Neural progenitor cell (in vitro differentiated cells): ENCODE measurements around the gene CRTC3. TPM values are rescaled to one million over a fixed set of nuclear protein-coding genes. Genes with fewer than 3 reads are reported as not detected.

Experiments
- DNase-seq: peaks from one replicate; pipeline ENCODE4 v3.0.0-alpha.2; 2016; ENCODE audit warnings: low spot score
- H2AFZ ChIP-seq: fragments of 200-600 bp; sonication (generic); replicated peaks from 2 replicates; pipeline ENCODE4 v1.6.1; 2016; ENCODE audit warnings: antibody characterized with exemption
- H3F3A ChIP-seq: fragments of 200-600 bp; sonication (generic); 2 replicates; pipeline ENCODE4 v1.6.1; 2016; ENCODE audit warnings: antibody characterized with exemption, low read depth
- H3K27ac ChIP-seq: fragments of 200-600 bp; sonication (generic); 2 replicates; pipeline ENCODE4 v1.5.1; 2016; ENCODE audit warnings: mild to moderate bottlenecking
- H3K27me3 ChIP-seq: fragments of 200-600 bp; sonication (generic); 2 replicates; pipeline ENCODE4 v1.6.1; 2016; ENCODE audit warnings: mild to moderate bottlenecking, moderate library complexity
- H3K36me3 ChIP-seq: fragments of 200-600 bp; sonication (generic); 2 replicates; pipeline ENCODE4 v1.5.1; 2016
- H3K4me1 ChIP-seq: fragments of 200-600 bp; sonication (generic); 2 replicates; pipeline ENCODE4 v1.6.1; 2016; ENCODE audit warnings: mixed run types
- H3K4me2 ChIP-seq: fragments of 200-600 bp; sonication (generic); 2 replicates; pipeline ENCODE4 v1.6.1; 2016
- H3K4me3 ChIP-seq: fragments of 200-600 bp; sonication (generic); 2 replicates; pipeline ENCODE4 v1.5.1; 2016
- H3K79me2 ChIP-seq: fragments of 200-600 bp; sonication (generic); 2 replicates; pipeline ENCODE4 v1.6.1; 2016; ENCODE audit warnings: low read depth
- H3K9ac ChIP-seq: fragments of 200-600 bp; sonication (generic); 2 replicates; pipeline ENCODE4 v1.6.1; 2016
- H3K9me3 ChIP-seq: fragments of 200-600 bp; sonication (generic); 2 replicates; pipeline ENCODE4 v1.5.1; 2016; ENCODE audit warnings: low read depth
- H4K20me1 ChIP-seq: fragments of 200-600 bp; sonication (generic); 2 replicates; pipeline ENCODE4 v1.6.1; 2016; ENCODE audit warnings: low read depth
- H3K27ac Mint-ChIP-seq: 3 replicates; pipeline ENCODE4 v1.8.0; 2021; ENCODE audit warnings: mixed read lengths
- H3K27me3 Mint-ChIP-seq: 2 replicates; pipeline ENCODE4 v1.8.0; 2022; ENCODE audit warnings: low read depth, mild to moderate bottlenecking, inconsistent platforms, moderate library complexity, mixed read lengths; ENCODE audit not compliant: insufficient read depth
- H3K36me3 Mint-ChIP-seq: 3 replicates; pipeline ENCODE4 v1.8.0; 2021; ENCODE audit warnings: mixed read lengths
- H3K4me1 Mint-ChIP-seq: 3 replicates; pipeline ENCODE4 v1.8.0; 2021; ENCODE audit warnings: mixed read lengths
- H3K4me3 Mint-ChIP-seq: 3 replicates; pipeline ENCODE4 v1.8.0; 2021; ENCODE audit warnings: mild to moderate bottlenecking, moderate library complexity, mixed read lengths
- H3K9me3 Mint-ChIP-seq: 3 replicates; pipeline ENCODE4 v1.8.0; 2020; ENCODE audit warnings: mixed read lengths
- CTCF ChIP-seq: fragments of 200-600 bp; sonication (generic); IDR thresholded peaks from 2 replicates; pipeline ENCODE4 v1.5.1; 2017; ENCODE audit warnings: antibody characterized with exemption, mild to moderate bottlenecking
- EZH2 ChIP-seq: fragments of 200-600 bp; sonication (generic); IDR thresholded peaks from 2 replicates; pipeline ENCODE4 v1.6.1; 2017; ENCODE audit warnings: antibody characterized with exemption, mild to moderate bottlenecking, moderate library complexity
- EZH2phosphoT487 ChIP-seq: fragments of 200-600 bp; sonication (generic); IDR thresholded peaks from 2 replicates; pipeline ENCODE4 v1.6.1; 2017; ENCODE audit warnings: antibody characterized with exemption
- total RNA-seq: library from RNA; depleted of rRNA; stranded (reverse); fragments of >200 nt; gene quantifications from 2 replicates; pipeline ENCODE4 v1.2.3, GENCODE V29; 2015; ENCODE audit warnings: low replicate concordance

CRTC3 gene
- total RNA-seq, 1 donor from 2014 or later = 4.9 TPM

DNA sequence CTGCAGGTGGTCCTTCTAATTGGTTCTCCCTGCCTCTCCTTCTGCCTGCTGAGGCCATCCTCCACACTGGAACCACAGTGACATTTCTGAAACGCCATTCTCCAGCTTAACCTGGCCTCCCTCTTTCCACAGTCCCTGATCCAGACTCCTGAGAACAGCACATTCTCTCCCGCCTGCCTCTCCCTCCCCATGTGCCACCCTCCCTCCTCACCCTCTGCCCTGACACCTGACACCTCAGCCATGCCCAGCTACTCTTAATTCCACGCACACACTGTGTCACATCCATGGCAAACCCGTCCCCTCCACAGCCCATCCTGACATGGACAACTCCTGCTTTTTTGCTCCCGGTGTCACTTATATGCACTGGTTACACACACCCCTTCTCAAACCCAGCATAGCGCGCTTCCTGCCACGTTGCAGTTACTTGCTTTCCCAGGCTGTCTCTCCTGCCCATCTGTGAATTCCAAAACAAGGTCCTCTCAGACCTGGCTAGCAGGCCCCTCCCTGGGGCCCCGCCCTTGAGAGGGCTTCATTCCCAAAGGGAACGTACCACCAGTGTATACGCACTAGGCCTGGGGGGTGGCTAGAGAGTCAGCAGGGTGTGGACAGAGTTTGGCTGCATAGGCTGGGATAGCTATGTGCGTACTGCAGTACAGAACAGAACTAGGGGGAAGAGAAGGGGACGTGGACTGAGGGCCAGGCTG, 94.7 kb downstream of the CRTC3 start:
- TF ChIP-seq EZH2phosphoT487 (no peak), EZH2 (no peak), CTCF (no peak)
- Histone ChIP-seq H3K9ac (no peak overlapping the region), H3K4me3 (no peak overlapping the region), H3K4me1 (peaks cover 11% of the 10 kb centered on the region), H3F3A (no peaks in the 10 kb centered on the region), H3K9me3 (no peaks in the 10 kb centered on the region), H4K20me1 (no peaks in the 10 kb centered on the region), H2AFZ (no peak overlapping the region), H3K79me2 (no peaks in the 10 kb centered on the region), H3K36me3 (no peaks in the 10 kb centered on the region), H3K4me2 (peak overlapping the region; percentile 18), H3K27ac (no peak overlapping the region), H3K27me3 (no peaks in the 10 kb centered on the region)
- H3K4me3 Mint-ChIP-seq = no peak overlapping the region
- no peaks in the 10 kb centered on the region for H3K4me1 Mint-ChIP-seq
- no peak overlapping the region for H3K27ac Mint-ChIP-seq
- peaks cover 3% of the 10 kb centered on the region for H3K27me3 Mint-ChIP-seq
- no peak for DNase-seq
- peaks cover 10% of the 10 kb centered on the region for H3K36me3 Mint-ChIP-seq
- H3K9me3 Mint-ChIP-seq = no peaks in the 10 kb centered on the region

DNA sequence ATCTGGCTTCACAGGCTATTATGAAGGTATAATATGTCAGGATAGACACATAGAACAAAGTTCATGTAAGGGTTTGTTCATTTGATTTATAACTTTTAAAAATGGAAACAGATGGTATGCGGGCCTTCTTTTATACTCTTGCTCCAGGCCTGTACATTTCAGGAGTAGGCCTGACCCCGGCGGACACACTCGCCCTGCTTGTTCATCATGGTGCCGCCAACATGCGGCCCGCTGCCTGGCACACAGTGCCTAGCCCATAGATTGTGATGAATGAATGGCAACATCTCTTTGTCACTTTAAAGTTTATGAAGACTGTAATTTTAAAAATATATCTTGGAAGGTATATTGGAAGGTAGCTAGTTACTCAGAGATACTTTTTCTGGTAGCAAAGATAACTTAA, 95.3 kb downstream of the CRTC3 start:
- no peaks in the 10 kb centered on the region for H3K9me3 Mint-ChIP-seq
- Histone ChIP-seq H3K27me3 (no peaks in the 10 kb centered on the region), H3F3A (no peaks in the 10 kb centered on the region), H3K36me3 (no peaks in the 10 kb centered on the region), H3K9ac (no peak overlapping the region), H4K20me1 (no peaks in the 10 kb centered on the region), H3K4me1 (peaks cover 11% of the 10 kb centered on the region), H3K27ac (no peak overlapping the region), H3K4me2 (no peak overlapping the region), H2AFZ (no peak overlapping the region), H3K4me3 (no peak overlapping the region), H3K79me2 (no peaks in the 10 kb centered on the region), H3K9me3 (no peaks in the 10 kb centered on the region)
- no peaks in the 10 kb centered on the region for H3K4me1 Mint-ChIP-seq
- no peak for DNase-seq
- no peak overlapping the region for H3K27ac Mint-ChIP-seq
- no peaks in the 10 kb centered on the region for H3K27me3 Mint-ChIP-seq
- H3K4me3 Mint-ChIP-seq = no peak overlapping the region
- peaks cover 6% of the 10 kb centered on the region for H3K36me3 Mint-ChIP-seq
- no peak for TF ChIP-seq EZH2
- TF ChIP-seq EZH2phosphoT487 = no peak
- TF ChIP-seq CTCF = no peak

GRCh38 chr15:90629217-90629616, 99.5 kb downstream of the CRTC3 start:
- no peaks in the 10 kb centered on the region for H3K9me3 ChIP-seq
- no peak overlapping the region for H3K9ac ChIP-seq
- peaks cover 15% of the 10 kb centered on the region for H3K36me3 Mint-ChIP-seq
- no peak for DNase-seq
- no peaks in the 10 kb centered on the region for H3K27me3 ChIP-seq
- no peaks in the 10 kb centered on the region for H3K36me3 ChIP-seq
- no peak overlapping the region for H3K27ac Mint-ChIP-seq
- H3K27me3 Mint-ChIP-seq = no peaks in the 10 kb centered on the region
- H3K4me2 ChIP-seq = no peak overlapping the region
- H3K4me3 Mint-ChIP-seq = no peak overlapping the region
- H3K4me1 Mint-ChIP-seq = no peaks in the 10 kb centered on the region
- no peaks in the 10 kb centered on the region for H3K9me3 Mint-ChIP-seq
- H3K4me1 ChIP-seq = peaks cover 6% of the 10 kb centered on the region
- TF ChIP-seq EZH2 = no peak
- TF ChIP-seq EZH2phosphoT487 = no peak
- no peak for TF ChIP-seq CTCF
- H2AFZ ChIP-seq = no peak overlapping the region
- H3K27ac ChIP-seq = no peak overlapping the region
- no peak overlapping the region for H3K4me3 ChIP-seq
- no peaks in the 10 kb centered on the region for H4K20me1 ChIP-seq
- no peaks in the 10 kb centered on the region for H3K79me2 ChIP-seq
- no peaks in the 10 kb centered on the region for H3F3A ChIP-seq
